DND-41 (cell line): ENCODE data around the gene ABHD16A.
A peak's percentile ranks its signal among the peaks of the same experiment; 100 is the strongest.

Source experiments
- ATAC-seq: fragments of 200-7000 bp; cut with Tn5 transposase; 3 replicates; pipeline ENCODE4 v1.9.1; 2021; ENCODE audit warnings: low read depth; ENCODE audit not compliant: insufficient read depth
- DNase-seq: peaks from one replicate; pipeline ENCODE4 v3.0.0-alpha.2; 2020
- H2AFZ ChIP-seq: 2 replicates; pipeline ENCODE4 v1.6.0; 2012; ENCODE audit warnings: low read depth, low read length
- H3K27ac ChIP-seq: 2 replicates; pipeline ENCODE4 v1.5.1; 2012; ENCODE audit warnings: low read length, inconsistent platforms
- H3K27me3 ChIP-seq: fragments of 200-600 bp; sonication (generic); 2 replicates; pipeline ENCODE4 v1.6.0; 2012; ENCODE audit warnings: low read length, mild to moderate bottlenecking, inconsistent platforms; ENCODE audit not compliant: insufficient read depth, poor library complexity
- H3K36me3 ChIP-seq: 2 replicates; pipeline ENCODE4 v1.5.1; 2012; ENCODE audit warnings: low read length, inconsistent platforms; ENCODE audit not compliant: insufficient read depth
- H3K4me1 ChIP-seq: 2 replicates; pipeline ENCODE4 v1.5.1; 2012; ENCODE audit warnings: mild to moderate bottlenecking, low read length; ENCODE audit not compliant: insufficient read depth
- H3K4me2 ChIP-seq: 2 replicates; pipeline ENCODE4 v1.6.0; 2012; ENCODE audit warnings: mild to moderate bottlenecking, moderate library complexity, low read length, inconsistent platforms; ENCODE audit not compliant: insufficient read depth
- H3K4me3 ChIP-seq, 2 experiments: fragments of 200-600 bp in 1 of 2; shearing (Covaris generic) in 1 of 2; 2 replicates each; pipeline ENCODE4 v1.5.1; 2012 to 2016; ENCODE audit warnings: inconsistent platforms in 2 of 2, low read length in 2 of 2, mild to moderate bottlenecking in 2 of 2, low read depth in 1 of 2, moderate library complexity in 1 of 2
- H3K79me2 ChIP-seq: 2 replicates; pipeline ENCODE4 v1.6.0; 2012; ENCODE audit warnings: low read length, inconsistent platforms; ENCODE audit not compliant: insufficient read depth
- H3K9ac ChIP-seq: 2 replicates; pipeline ENCODE4 v1.6.0; 2012; ENCODE audit warnings: low read depth, mild to moderate bottlenecking, inconsistent platforms, low read length, moderate library complexity
- H3K9me3 ChIP-seq: 2 replicates; pipeline ENCODE4 v1.5.1; 2012; ENCODE audit warnings: low read length, moderate library complexity, mild to moderate bottlenecking, inconsistent platforms; ENCODE audit not compliant: insufficient read depth, severe bottlenecking
- H4K20me1 ChIP-seq: 2 replicates; pipeline ENCODE4 v1.6.0; 2012; ENCODE audit warnings: low read length; ENCODE audit not compliant: insufficient read depth
- EZH2 ChIP-seq: IDR thresholded peaks from 3 replicates; pipeline ENCODE4 v1.6.1; 2012; ENCODE audit warnings: borderline replicate concordance, low read depth, mild to moderate bottlenecking, moderate library complexity, low read length, inconsistent platforms; ENCODE audit not compliant: severe bottlenecking
- TF ChIP-seq, protein P1 (sequence below): IDR thresholded peaks from 2 replicates; pipeline ENCODE4 v1.5.1; 2012; ENCODE audit warnings: borderline replicate concordance, low read length, moderate library complexity, mild to moderate bottlenecking; ENCODE audit not compliant: poor library complexity, severe bottlenecking; ENCODE audit errors: extremely low read depth

ABHD16A gene

GRCh38 chr6:31669676-31670075 is 33.4 kb downstream of the ABHD16A start, which contains the start of gene LY6G5B:
Gene LY6G5B, plus strand, starts transcription at chr6:31669976. Its CDS starts 975 bp downstream, at chr6:31670951.
- Histone ChIP-seq H3K4me3 (no peak within 1 kb of the TSS), H2AFZ (no peak within 1 kb of the TSS), H3K27ac (no peak within 1 kb of the TSS), H3K36me3 (peaks cover 65% of the 10 kb centered on the region), H3K79me2 (peaks cover 47% of the 10 kb centered on the region), H4K20me1 (peaks cover 20% of the 10 kb centered on the region; the same call in 1 of the 2 replicates), H3K4me2 (0 out of 2 replicates have a peak within 1 kb of the TSS, but pooled peaks have one; percentile 0), H3K9ac (no peak within 1 kb of the TSS), H3K4me1 (peaks cover 27% of the 10 kb centered on the region), H3K27me3 (no peaks in the 10 kb centered on the region), H3K9me3 (no peaks in the 10 kb centered on the region)
- ATAC-seq (no peak), DNase-seq (no peak)
- TF ChIP-seq, protein P1, sequence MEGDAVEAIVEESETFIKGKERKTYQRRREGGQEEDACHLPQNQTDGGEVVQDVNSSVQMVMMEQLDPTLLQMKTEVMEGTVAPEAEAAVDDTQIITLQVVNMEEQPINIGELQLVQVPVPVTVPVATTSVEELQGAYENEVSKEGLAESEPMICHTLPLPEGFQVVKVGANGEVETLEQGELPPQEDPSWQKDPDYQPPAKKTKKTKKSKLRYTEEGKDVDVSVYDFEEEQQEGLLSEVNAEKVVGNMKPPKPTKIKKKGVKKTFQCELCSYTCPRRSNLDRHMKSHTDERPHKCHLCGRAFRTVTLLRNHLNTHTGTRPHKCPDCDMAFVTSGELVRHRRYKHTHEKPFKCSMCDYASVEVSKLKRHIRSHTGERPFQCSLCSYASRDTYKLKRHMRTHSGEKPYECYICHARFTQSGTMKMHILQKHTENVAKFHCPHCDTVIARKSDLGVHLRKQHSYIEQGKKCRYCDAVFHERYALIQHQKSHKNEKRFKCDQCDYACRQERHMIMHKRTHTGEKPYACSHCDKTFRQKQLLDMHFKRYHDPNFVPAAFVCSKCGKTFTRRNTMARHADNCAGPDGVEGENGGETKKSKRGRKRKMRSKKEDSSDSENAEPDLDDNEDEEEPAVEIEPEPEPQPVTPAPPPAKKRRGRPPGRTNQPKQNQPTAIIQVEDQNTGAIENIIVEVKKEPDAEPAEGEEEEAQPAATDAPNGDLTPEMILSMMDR, result no peak
- no peak for TF ChIP-seq EZH2

GRCh38 chr6:31666337-31666965 is 36.7 kb downstream of the ABHD16A start:
- H2AFZ ChIP-seq, result peak overlapping the region; percentile 79
- H3K79me2 ChIP-seq, result peaks cover 79% of the 10 kb centered on the region
- peaks cover 78% of the 10 kb centered on the region for H3K36me3 ChIP-seq

DNA sequence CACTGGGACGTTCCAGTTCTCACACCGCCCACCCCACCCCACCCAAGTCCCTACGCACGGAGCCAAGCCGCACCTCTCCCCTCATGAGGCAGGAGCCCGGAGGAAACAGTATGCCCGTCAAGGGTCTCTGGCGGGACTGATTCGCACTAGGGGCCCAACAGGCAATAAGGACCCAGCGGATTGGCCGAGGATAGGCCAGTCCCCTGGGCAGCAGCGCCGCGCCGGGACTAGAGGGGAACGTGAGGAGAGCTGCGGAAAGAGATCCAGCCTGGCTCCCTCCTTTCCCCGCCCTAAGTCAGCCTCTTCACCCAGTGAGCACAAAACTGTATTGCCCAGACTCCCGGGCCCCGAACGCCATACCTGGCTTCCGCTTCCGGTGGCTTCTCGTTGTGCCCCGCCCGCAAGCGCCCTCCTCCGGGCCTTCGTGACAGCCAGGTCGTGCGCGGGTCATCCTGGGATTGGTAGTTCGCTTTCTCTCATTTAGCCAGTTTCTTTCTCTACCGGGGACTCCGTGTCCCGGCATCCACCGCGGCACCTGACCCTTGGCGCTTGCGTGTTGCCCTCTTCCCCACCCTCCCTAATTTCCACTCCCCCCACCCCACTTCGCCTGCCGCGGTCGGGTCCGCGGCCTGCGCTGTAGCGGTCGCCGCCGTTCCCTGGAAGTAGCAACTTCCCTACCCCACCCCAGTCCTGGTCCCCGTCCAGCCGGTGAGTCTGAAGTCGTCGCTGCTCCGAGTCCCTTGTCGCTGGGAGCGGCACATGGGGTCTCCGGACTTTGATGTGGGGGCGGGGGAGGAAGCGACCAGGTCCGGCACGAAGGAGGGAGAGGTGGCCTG is 37.4 kb downstream of the ABHD16A start, which contains the start of gene CSNK2B:
CSNK2B (plus strand) TSS at position 580 of the 836 bp plus-strand sequence. CDS start 752 bp downstream, outside the sequence.
- peak within 1 kb of the TSS; percentile 96 for H3K27ac ChIP-seq
- H3K79me2 ChIP-seq, result peaks cover 85% of the 10 kb centered on the region
- H3K27me3 ChIP-seq, result no peaks in the 10 kb centered on the region
- TF ChIP-seq, protein P1, result no peak
- no peak for TF ChIP-seq EZH2
- DNase-seq, result peak; percentile 99
- H3K9ac ChIP-seq, result peak within 1 kb of the TSS; percentile 85
- H3K4me1 ChIP-seq, result peaks cover 65% of the 10 kb centered on the region
- H3K36me3 ChIP-seq, result peaks cover 70% of the 10 kb centered on the region
- H2AFZ ChIP-seq, result peak within 1 kb of the TSS; percentile 79
- H3K4me3 ChIP-seq, result peak within 1 kb of the TSS; percentile 88 to 91
- ATAC-seq, result peak; percentile 79
- H3K4me2 ChIP-seq, result peak within 1 kb of the TSS; percentile 92
- H4K20me1 ChIP-seq, result peaks cover 17% of the 10 kb centered on the region; the same call in 1 of the 2 replicates
- H3K9me3 ChIP-seq, result no peaks in the 10 kb centered on the region

More at GRCh38 chr6:31666337-31666965, 36.7 kb downstream of the ABHD16A start:
- Histone ChIP-seq H3K4me1 (peaks cover 58% of the 10 kb centered on the region), H3K9ac (peak overlapping the region; percentile 85), H3K27me3 (no peaks in the 10 kb centered on the region), H3K4me2 (peak overlapping the region; percentile 85), H3K4me3 (peak overlapping the region; percentile 88 to 91), H3K27ac (peak overlapping the region; percentile 91), H3K9me3 (no peaks in the 10 kb centered on the region), H4K20me1 (peaks cover 20% of the 10 kb centered on the region; the same call in 1 of the 2 replicates)
- DNase-seq (no peak), ATAC-seq (no peak)
- no peak for TF ChIP-seq EZH2
- TF ChIP-seq, protein P1, result no peak
